Measurements from ENCODE around the gene FGD2. TPM values are rescaled to one million over a fixed set of nuclear protein-coding genes. Genes with fewer than 3 reads are reported as not detected.

The FGD2 gene
- total and polyA plus RNA-seq, 9 of the 15 experiments (the other 6 are each of a cell fraction or from before 2014, with no cell fraction given), result 0.09 TPM; not detected in 8

- peak; percentile 74; the same call in 1 of the 2 replicates for TF ChIP-seq THRB (CRISPR knock-in tag; conservative IDR thresholded peaks at IDR 0.05)
- no peak for TF ChIP-seq HDGF (IDR thresholded peaks at IDR 0.05)
- TF ChIP-seq IRF1 (CRISPR knock-in tag; IDR thresholded peaks at IDR 0.05; ENCODE audit: borderline replicate concordance), result no peak
- no peak for TF ChIP-seq ZNF780A (CRISPR knock-in tag; IDR thresholded peaks at IDR 0.05)
- TF ChIP-seq TRIM28 (IDR thresholded peaks at IDR 0.05), result peak; percentile 15; the same call in 1 of the 2 replicates
- TF ChIP-seq ZNF561 (CRISPR knock-in tag; conservative IDR thresholded peaks at IDR 0.05), result peak; percentile 51; the same call in 1 of the 2 replicates
- TF ChIP-seq EP400 (IDR thresholded peaks at IDR 0.05), result peak; percentile 46; the same call in 1 of the 2 replicates
- TF ChIP-seq PRMT5 (CRISPR knock-in tag; IDR thresholded peaks at IDR 0.05), result 0 out of 2 replicates have a peak, but pooled peaks have one; percentile 18
- TF ChIP-seq KLF6 (CRISPR knock-in tag; IDR thresholded peaks at IDR 0.05; ENCODE audit: borderline replicate concordance), result peak; percentile 66; the same call in 1 of the 2 replicates
- TF ChIP-seq CBFA2T2 (conservative IDR thresholded peaks at IDR 0.05), result peak; percentile 80
- peak; percentile 27 for TF ChIP-seq POLR2B (IDR thresholded peaks at IDR 0.05; ENCODE audit: low read depth, partially characterized antibody)
- peak; percentile 45 for TF ChIP-seq PHF20 (IDR thresholded peaks at IDR 0.05; ENCODE audit: partially characterized antibody)
- TF ChIP-seq MNT (conservative IDR thresholded peaks at IDR 0.05), result peak; percentile 86 to 94
- peak; percentile 91 for TF ChIP-seq THAP12 (CRISPR knock-in tag; IDR thresholded peaks at IDR 0.05)
- TF ChIP-seq NR3C1 (CRISPR knock-in tag; IDR thresholded peaks at IDR 0.05), result peak; percentile 51; the same call in 1 of the 2 replicates
- TF ChIP-seq FOXK2 (conservative IDR thresholded peaks at IDR 0.05 in 1 of 2, IDR thresholded peaks at IDR 0.05 in 1 of 2; ENCODE audit: low read depth in 2 of 2), result peak in 1 of 2 experiments; percentile 99; a peak in 2 of 4 replicates
- peak; percentile 86 for TF ChIP-seq POLR2AphosphoS5 (IDR thresholded peaks at IDR 0.05; ENCODE audit: control insufficient read depth, insufficient read depth, low read depth, low read length)
- TF ChIP-seq TRIM24 (IDR thresholded peaks at IDR 0.05), result peak in 1 of 2 experiments; percentile 36; a peak in 1 of 4 replicates
- TF ChIP-seq SPI1 (IDR thresholded peaks at IDR 0.05; ENCODE audit: borderline replicate concordance, low read depth, low read length), result peak; percentile 36; the same call in 1 of the 2 replicates
Measured at GRCh38 chr6:36985808-36986703, 19.4 kb upstream of the FGD2 start, which contains the start of gene MTCH1 (continued).
